ENCODE measurements around the gene CATSPERD. TPM values are rescaled to one million over a fixed set of nuclear protein-coding genes. Genes with fewer than 3 reads are reported as not detected.
"Not testable (repeated sequence)": the region's sequence is repeated elsewhere in the genome, so short reads cannot be mapped to it uniquely, and the experiment has no call there.

Gene CATSPERD
- total RNA-seq, 2 experiments from 2014 or later, result not detected

DNA sequence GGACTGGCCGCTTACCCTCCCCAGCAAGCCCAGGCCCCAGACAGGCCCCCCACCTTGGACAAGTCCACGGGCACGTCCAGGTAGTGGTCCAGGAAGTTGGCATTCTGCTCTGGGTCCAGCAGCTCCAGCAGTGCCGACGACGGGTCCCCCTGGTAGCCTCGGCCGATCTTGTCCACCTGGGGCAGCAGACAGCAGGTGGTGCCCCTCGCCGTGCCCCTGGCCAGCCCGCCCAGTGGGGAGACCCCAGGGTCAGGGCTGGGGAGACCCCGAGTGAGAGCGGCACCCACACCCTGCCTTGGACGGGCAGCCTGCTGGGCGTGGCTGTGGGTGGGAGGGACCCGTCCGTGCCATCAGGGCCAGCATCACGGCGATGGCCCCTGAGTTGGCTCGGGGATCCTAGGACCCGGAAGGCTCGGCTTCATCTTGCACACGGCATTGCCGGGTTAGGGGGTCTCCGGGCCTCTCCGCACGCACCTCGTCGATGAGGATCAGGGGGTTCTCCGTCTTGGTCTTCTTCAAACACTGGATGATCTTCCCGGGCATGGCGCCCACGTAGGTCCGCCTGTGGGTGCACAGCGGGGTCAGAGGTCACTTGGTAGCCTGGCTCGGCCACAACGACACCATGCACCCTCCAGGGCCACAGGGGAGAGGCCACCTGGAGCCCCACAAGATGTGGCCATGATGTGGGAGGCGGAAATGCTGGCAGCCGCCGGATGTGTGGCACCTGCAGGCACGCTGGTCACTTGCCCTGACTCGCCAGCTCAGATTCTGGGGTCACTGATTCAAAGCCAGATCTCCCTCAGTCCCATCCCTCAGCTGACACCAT lies 24.0 kb upstream of the CATSPERD start:
- H3K4me3 Mint-ChIP-seq, result no peak overlapping the region
- peaks cover 33% of the 10 kb centered on the region for H3K36me3 Mint-ChIP-seq (ENCODE audit: low read depth)
- peak overlapping the region; percentile 46 for H3K27ac Mint-ChIP-seq
- DNase-seq, result no peak
- ChIA-PET CTCF (interaction anchor here (1.2 to 1.4 kb wide), 2 partner anchors 9 to 108 kb away, joined by 3 to 4 read pairs; partner anchors contain the start of gene NRTN), POLR2A (no interaction called here)
- H3K9me3 Mint-ChIP-seq, result no peaks in the 10 kb centered on the region
- peaks cover 10% of the 10 kb centered on the region for H3K4me1 Mint-ChIP-seq
- H3K27me3 Mint-ChIP-seq, result no peaks in the 10 kb centered on the region

DNA sequence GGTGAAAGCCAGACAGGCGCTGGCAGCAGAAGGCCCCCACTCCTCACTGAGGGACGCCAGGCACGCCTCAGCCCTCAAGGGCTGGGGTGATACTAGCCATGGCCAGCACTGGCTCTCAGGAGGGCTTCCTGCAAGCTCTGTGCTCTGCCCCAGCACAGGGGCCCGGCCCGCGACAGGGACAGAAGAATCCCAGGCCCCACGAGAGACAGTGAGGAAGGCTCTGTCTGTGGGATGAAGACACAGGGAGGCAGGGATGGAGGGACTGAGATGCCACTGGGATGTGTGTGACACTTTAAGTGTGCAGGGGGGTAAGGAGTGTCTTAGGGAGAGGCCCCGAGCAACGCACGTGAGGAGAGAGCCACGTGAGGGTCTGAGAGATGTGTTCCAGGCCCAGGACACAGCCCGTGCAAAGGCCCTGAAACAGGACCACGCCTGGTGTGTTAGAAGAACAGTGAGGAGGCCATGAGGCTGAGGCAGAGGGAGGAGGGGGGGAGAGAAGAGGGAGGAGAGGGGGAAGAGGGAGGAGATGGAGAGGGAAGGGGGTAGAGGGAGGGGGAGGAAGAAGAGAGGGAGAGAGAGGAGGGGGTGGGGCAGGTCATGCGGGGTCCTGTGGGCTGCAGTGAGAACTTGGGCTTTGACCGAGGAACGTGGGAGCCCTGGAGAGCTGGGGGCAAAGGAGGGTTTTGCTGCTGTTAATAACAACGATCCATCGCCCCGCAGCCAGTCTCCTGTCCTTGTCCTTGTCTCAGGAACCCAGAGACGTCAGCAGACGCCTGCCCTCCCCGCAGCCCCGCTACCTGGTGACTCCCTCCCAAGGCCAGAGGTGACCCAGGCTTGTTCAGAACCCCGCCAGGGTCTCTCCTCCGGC lies 23.2 kb upstream of the CATSPERD start:
- ChIA-PET CTCF (interaction anchor here (1.2 kb wide), 1 partner anchor 10 kb away, joined by 3 read pairs; no protein-coding TSS in a partner anchor), POLR2A (no interaction called here)
- Mint-ChIP-seq H3K4me3 (no peak overlapping the region), H3K27me3 (no peaks in the 10 kb centered on the region), H3K4me1 (peaks cover 6% of the 10 kb centered on the region), H3K36me3 (ENCODE audit: low read depth) (peaks cover 35% of the 10 kb centered on the region), H3K9me3 (no peaks in the 10 kb centered on the region), H3K27ac (no peak overlapping the region)
- no peak for DNase-seq

DNA sequence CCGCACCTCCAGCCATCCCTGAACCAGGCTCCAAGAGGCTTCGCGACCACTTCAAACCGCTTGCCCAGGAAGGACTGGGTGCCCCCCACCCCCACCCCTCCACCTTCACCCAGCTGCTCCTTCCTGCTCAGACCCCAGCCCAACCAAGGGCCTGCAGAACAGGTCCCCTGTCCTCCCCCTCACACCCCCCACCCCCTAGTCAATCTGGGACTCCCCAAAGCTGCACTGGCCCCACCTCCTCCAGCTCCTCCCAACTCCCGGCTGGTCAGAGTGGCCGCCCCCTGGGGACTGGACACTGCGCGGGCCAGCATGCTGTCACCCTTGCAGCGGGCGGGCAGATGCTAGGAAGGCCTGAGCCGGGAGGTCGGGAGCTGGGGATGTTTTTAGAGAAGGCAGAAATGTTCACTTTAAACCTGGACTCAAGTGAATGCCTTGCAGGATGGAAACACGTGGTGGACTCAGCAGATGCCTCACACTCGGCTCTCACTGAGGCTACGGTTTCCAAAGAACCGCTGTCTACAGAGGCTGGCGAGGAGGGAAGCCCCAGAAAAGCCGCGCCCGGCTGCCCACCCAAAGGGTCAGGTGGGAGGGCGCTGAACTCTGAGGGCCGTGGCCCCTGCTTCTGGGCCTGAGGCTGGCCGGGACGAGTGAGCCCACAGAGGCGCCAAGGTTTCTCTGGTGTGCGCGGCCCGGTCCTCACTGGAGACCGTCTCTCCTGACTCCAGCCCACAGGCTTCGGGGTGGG lies 22.4 kb upstream of the CATSPERD start:
- Mint-ChIP-seq H3K9me3 (no peaks in the 10 kb centered on the region), H3K27me3 (no peaks in the 10 kb centered on the region), H3K27ac (no peak overlapping the region), H3K4me3 (no peak overlapping the region), H3K36me3 (ENCODE audit: low read depth) (peaks cover 30% of the 10 kb centered on the region), H3K4me1 (no peaks in the 10 kb centered on the region)
- CTCF ChIA-PET, result no interaction called here
- POLR2A ChIA-PET, result interaction anchor here (0.6 kb wide), 1 partner anchor 72 kb away, joined by 3 read pairs; no protein-coding TSS in a partner anchor
- no peak for DNase-seq

DNA sequence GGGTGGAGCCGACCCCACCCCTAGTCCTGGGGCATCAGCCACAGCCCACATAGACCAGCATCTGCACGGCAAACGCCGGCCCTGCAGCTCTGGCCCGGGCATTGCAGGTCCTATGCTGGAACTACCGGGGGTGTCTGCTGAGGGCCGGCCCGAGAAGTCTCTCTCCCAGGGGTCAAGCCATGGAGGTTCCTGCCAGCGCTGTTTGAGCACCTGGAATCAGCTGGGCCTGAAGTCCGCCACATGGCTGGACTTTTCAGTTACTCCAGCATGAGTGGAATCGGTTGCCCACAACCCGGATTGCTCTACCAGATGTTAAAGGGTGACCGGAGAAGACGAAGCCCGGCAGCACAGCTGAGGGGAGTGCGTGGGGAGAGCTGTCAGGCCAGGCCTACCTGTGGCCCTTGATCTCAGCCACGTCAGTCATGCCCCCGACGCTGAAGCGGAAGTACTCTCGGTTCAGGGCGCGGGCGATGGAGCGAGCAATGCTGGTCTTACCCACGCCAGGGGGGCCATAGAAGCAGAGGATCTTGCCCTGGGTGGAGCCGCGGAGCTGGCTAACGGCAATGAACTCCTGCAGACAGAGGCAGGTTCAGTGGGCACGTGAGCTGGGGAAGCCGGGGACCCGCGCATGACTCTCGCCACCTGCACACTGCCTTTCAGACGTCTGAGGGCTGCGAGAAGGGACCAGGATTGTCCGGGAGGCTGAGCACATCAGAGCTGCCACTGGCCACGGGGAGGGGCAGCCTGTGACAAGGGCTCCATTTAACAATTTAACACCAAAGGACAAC lies 21.6 kb upstream of the CATSPERD start:
- H3K9me3 Mint-ChIP-seq, result no peaks in the 10 kb centered on the region
- H3K4me1 Mint-ChIP-seq, result no peaks in the 10 kb centered on the region
- ChIA-PET POLR2A (no interaction called here), CTCF (interaction anchor here (1.1 to 2.2 kb wide), 2 partner anchors 8 to 9 kb away, joined by 4 to 8 read pairs; partner anchors contain the start of gene RPL36)
- peaks cover 32% of the 10 kb centered on the region for H3K36me3 Mint-ChIP-seq (ENCODE audit: low read depth)
- no peak overlapping the region for H3K27ac Mint-ChIP-seq
- no peak for DNase-seq
- H3K4me3 Mint-ChIP-seq, result no peak overlapping the region
- no peaks in the 10 kb centered on the region for H3K27me3 Mint-ChIP-seq

DNA sequence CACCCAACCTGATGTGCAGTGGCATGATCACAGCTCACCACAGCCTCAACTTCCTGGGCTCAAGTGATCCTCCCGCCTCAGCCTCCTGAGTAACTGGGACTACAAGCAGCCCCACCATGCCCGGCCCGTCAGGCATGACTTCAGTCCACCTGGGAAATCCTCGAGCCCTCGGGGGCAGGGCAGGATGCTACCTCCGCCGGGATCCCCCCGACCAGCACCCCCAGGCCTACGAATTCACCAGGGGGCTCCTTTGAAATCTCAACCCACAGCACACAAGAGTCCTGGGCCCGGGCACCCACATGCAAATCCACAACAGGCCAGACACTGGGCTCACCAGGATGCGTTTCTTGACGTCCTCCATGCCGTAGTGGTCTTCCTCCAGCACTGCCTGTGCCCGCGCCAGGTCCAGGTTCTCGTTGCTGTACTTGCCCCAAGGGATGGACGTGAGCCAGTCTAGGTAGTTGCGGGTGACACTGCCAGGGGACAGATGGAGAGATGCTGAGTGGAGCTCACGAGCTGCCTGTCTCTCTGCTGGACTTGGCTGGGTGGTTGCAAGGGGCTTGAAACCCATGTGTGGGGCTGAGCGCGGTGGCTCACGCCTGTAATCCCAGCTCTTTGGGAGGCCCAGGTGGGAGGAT lies 19.9 kb upstream of the CATSPERD start:
- POLR2A ChIA-PET, result interaction anchor here (0.6 kb wide), 1 partner anchor 18 kb away, joined by 3 read pairs; no protein-coding TSS in a partner anchor
- Mint-ChIP-seq H3K4me1 (no peaks in the 10 kb centered on the region), H3K27me3 (no peaks in the 10 kb centered on the region), H3K9me3 (no peaks in the 10 kb centered on the region), H3K27ac (no peak overlapping the region), H3K36me3 (ENCODE audit: low read depth) (peaks cover 28% of the 10 kb centered on the region), H3K4me3 (no peak overlapping the region)
- CTCF ChIA-PET, result interaction anchor here (1.3 to 2.2 kb wide), 2 partner anchors 9 to 13 kb away, joined by 5 to 8 read pairs; no protein-coding TSS in a partner anchor
- no peak for DNase-seq

GRCh38 chr19:5702053-5702410 lies 18.4 kb upstream of the CATSPERD start:
- CTCF ChIA-PET, H3K27ac Mint-ChIP-seq, H3K9me3 Mint-ChIP-seq, H3K27me3 Mint-ChIP-seq, H3K4me1 Mint-ChIP-seq, H3K4me3 Mint-ChIP-seq, POLR2A ChIA-PET, DNase-seq: not testable (repeated sequence)
- peaks cover 35% of the 10 kb centered on the region for H3K36me3 Mint-ChIP-seq (ENCODE audit: low read depth)

- Mint-ChIP-seq H3K36me3 (ENCODE audit: low read depth) (peaks cover 36% of the 10 kb centered on the region), H3K27me3 (no peaks in the 10 kb centered on the region), H3K9me3 (no peaks in the 10 kb centered on the region), H3K4me1 (no peaks in the 10 kb centered on the region), H3K27ac (no peak overlapping the region), H3K4me3 (no peak overlapping the region)
- ChIA-PET CTCF (interaction anchor here (1.6 kb wide), 1 partner anchor 16 kb away, joined by 5 read pairs; no protein-coding TSS in a partner anchor), POLR2A (no interaction called here)
- DNase-seq, result no peak
These were observed 16.3 kb upstream of the CATSPERD start for GRCh38 chr19:5703819-5704818.

GRCh38 chr19:5705552-5705951 lies 14.9 kb upstream of the CATSPERD start:
- ChIA-PET POLR2A (interaction anchor here (0.8 kb wide), 1 partner anchor 16 kb away, joined by 4 read pairs; no protein-coding TSS in a partner anchor), CTCF (interaction anchor here (0.9 to 1.6 kb wide), 3 partner anchors 14 to 18 kb away, joined by 3 to 6 read pairs (median 5); no protein-coding TSS in a partner anchor)
- Mint-ChIP-seq H3K27ac (no peak overlapping the region), H3K4me3 (no peak overlapping the region), H3K9me3 (no peaks in the 10 kb centered on the region), H3K36me3 (ENCODE audit: low read depth) (peaks cover 34% of the 10 kb centered on the region), H3K27me3 (no peaks in the 10 kb centered on the region), H3K4me1 (no peaks in the 10 kb centered on the region)
- no peak for DNase-seq

- POLR2A ChIA-PET, result no interaction called here
- no peak for DNase-seq
- CTCF ChIA-PET, result interaction anchor here (1.2 to 3.3 kb wide), 3 partner anchors 13 to 17 kb away, joined by 4 to 13 read pairs (median 11); partner anchors contain the start of genes CATSPERD, LONP1 and RPL36
These were observed 13.4 kb upstream of the CATSPERD start for GRCh38 chr19:5706876-5707573.

More at GRCh38 chr19:5706876-5707573, 13.4 kb upstream of the CATSPERD start:
- H3K9me3 Mint-ChIP-seq, result no peaks in the 10 kb centered on the region
- H3K36me3 Mint-ChIP-seq (ENCODE audit: low read depth), result peaks cover 26% of the 10 kb centered on the region
- no peak overlapping the region for H3K4me3 Mint-ChIP-seq
- H3K4me1 Mint-ChIP-seq, result no peaks in the 10 kb centered on the region
- no peaks in the 10 kb centered on the region for H3K27me3 Mint-ChIP-seq
- no peak overlapping the region for H3K27ac Mint-ChIP-seq

Data from activated CD4-positive, alpha-beta T cell treated with anti-CD3 and anti-CD28 coated beads, Interleukin-2, amount 10 ng/mL, durations not matched to agents 7 days and 5 days (primary cell).